Measurements from ENCODE around the gene ZNF343. TPM values are rescaled to one million over a fixed set of nuclear protein-coding genes. Genes with fewer than 3 reads are reported as not detected.

ZNF343 gene
- polyA plus RNA-seq, 1 of the 3 experiments (the other 2 are of a cell fraction) = 11.0 TPM

- no peak for TF ChIP-seq JUND (IDR thresholded peaks at IDR 0.05)
- TF ChIP-seq USF2 (IDR thresholded peaks at IDR 0.05; ENCODE audit: borderline replicate concordance, low read depth, low read length) = no peak
- no peak for TF ChIP-seq MXI1 (IDR thresholded peaks at IDR 0.05; ENCODE audit: low read depth, low read length)
- no peak for TF ChIP-seq NFIC (IDR thresholded peaks at IDR 0.05; ENCODE audit: borderline replicate concordance)
- no peak for TF ChIP-seq TEAD4 (IDR thresholded peaks at IDR 0.05; ENCODE audit: borderline replicate concordance, insufficient read depth)
- TF ChIP-seq RXRA (IDR thresholded peaks at IDR 0.05; ENCODE audit: borderline replicate concordance, low read depth) = no peak
- no peak for TF ChIP-seq ELF1 (IDR thresholded peaks at IDR 0.05)
- no peak for TF ChIP-seq SIN3A (IDR thresholded peaks at IDR 0.05; ENCODE audit: borderline replicate concordance, low read depth, low read length)
- TF ChIP-seq NRF1 (IDR thresholded peaks at IDR 0.05; ENCODE audit: low read depth, low read length) = no peak
- no peak for TF ChIP-seq RFX5 (IDR thresholded peaks at IDR 0.05; ENCODE audit: low read length)
- TF ChIP-seq GABPA (IDR thresholded peaks at IDR 0.05; ENCODE audit: low read depth) = no peak
- TF ChIP-seq RAD21 (IDR thresholded peaks at IDR 0.05; ENCODE audit: low read length) = no peak
- no peak for TF ChIP-seq IRF3 (IDR thresholded peaks at IDR 0.05; ENCODE audit: low read depth, low read length)
- no peak for TF ChIP-seq FOSL2 (IDR thresholded peaks at IDR 0.05; ENCODE audit: borderline replicate concordance, low read depth)
- no peak for TF ChIP-seq POLR2AphosphoS5 (IDR thresholded peaks at IDR 0.05; ENCODE audit: low read depth, low read length)
- no peak for TF ChIP-seq TAF1 (IDR thresholded peaks at IDR 0.05; ENCODE audit: borderline replicate concordance, low read depth, low read length)
- no peaks in the 10 kb centered on the region for H4K20me1 ChIP-seq (ENCODE audit: insufficient read depth)
- H3K79me2 ChIP-seq (ENCODE audit: insufficient read depth) = no peaks in the 10 kb centered on the region
- no peak overlapping the region for H3K4me2 ChIP-seq
- no peak overlapping the region for H2AFZ ChIP-seq (ENCODE audit: low read depth)
- H3K9ac ChIP-seq = no peak overlapping the region
- no peaks in the 10 kb centered on the region for H3K9me3 ChIP-seq
- CTCF ChIA-PET = interaction anchor here (4.7 kb wide), 1 partner anchor 8 kb away, joined by 45 read pairs; no protein-coding TSS in a partner anchor
- no peaks in the 10 kb centered on the region for H3K27me3 ChIP-seq (ENCODE audit: insufficient read depth)
- H3K4me1 ChIP-seq (ENCODE audit: control insufficient read depth in 1 of 2, insufficient read depth in 2 of 2, low read depth in 1 of 2, low read length in 1 of 2) = 0 out of 4 replicates have a peak, but pooled peaks cover 0 to 5% of the 10 kb centered on the region in 2 experiments
- no peaks in the 10 kb centered on the region for H3K36me3 ChIP-seq (replicated peaks in 1 of 2; ENCODE audit: control insufficient read depth in 1 of 2, insufficient read depth in 2 of 2, low read length in 1 of 2)
- no peak overlapping the region for H3K4me3 ChIP-seq (ENCODE audit: low read depth in 2 of 2, low read length in 1 of 2)
- 89% methylated on average over 1 of the region's 1 CpG for WGBS (ENCODE audit: low lambda C conversion rate)
- no peak overlapping the region for H3K27ac ChIP-seq (ENCODE audit: low read depth in 2 of 2, low read length in 1 of 2)
- H3F3A ChIP-seq (replicated peaks; ENCODE audit: insufficient read depth) = no peaks in the 10 kb centered on the region
- no peaks in the 10 kb centered on the region for H3K9me2 ChIP-seq
- DNase-seq = no peak
- POLR2A ChIA-PET = interaction anchor here (1.1 kb wide), 1 partner anchor 137 kb away, joined by 4 read pairs; no protein-coding TSS in a partner anchor
Measured at GRCh38 chr20:2515203-2515602, 6.5 kb upstream of the ZNF343 start.

- H3K36me3 ChIP-seq (replicated peaks in 1 of 2; ENCODE audit: control insufficient read depth in 1 of 2, insufficient read depth in 2 of 2, low read length in 1 of 2) = no peaks in the 10 kb centered on the region
- WGBS (ENCODE audit: low lambda C conversion rate) = 70% methylated on average over 3 of the region's 3 CpGs
- no peak overlapping the region for H3K9ac ChIP-seq
- H3K4me1 ChIP-seq (ENCODE audit: control insufficient read depth in 1 of 2, insufficient read depth in 2 of 2, low read depth in 1 of 2, low read length in 1 of 2) = peaks cover 2 to 12% of the 10 kb centered on the region in 2 experiments; a peak in 2 of 4 replicates
- H3K4me3 ChIP-seq (ENCODE audit: low read depth in 2 of 2, low read length in 1 of 2) = peak overlapping the region in 1 of 2 experiments; percentile 76; a peak in 2 of 4 replicates
- peaks cover 33% of the 10 kb centered on the region for H3K79me2 ChIP-seq (ENCODE audit: insufficient read depth)
- no peak for DNase-seq
- H3K4me2 ChIP-seq = peak overlapping the region; percentile 96
- ChIA-PET CTCF (interaction anchor here (0.6 to 3.7 kb wide), 2 partner anchors 13 to 498 kb away, joined by 3 to 55 read pairs; no protein-coding TSS in a partner anchor), POLR2A (interaction anchor here (2.1 to 2.3 kb wide), 2 partner anchors 39 to 142 kb away, joined by 10 to 13 read pairs; partner anchors contain the start of genes NOP56 and SNRPB)
- no peaks in the 10 kb centered on the region for H3K9me2 ChIP-seq
- H2AFZ ChIP-seq (ENCODE audit: low read depth) = peak overlapping the region; percentile 97
- no peaks in the 10 kb centered on the region for H3F3A ChIP-seq (replicated peaks; ENCODE audit: insufficient read depth)
- H3K27ac ChIP-seq (ENCODE audit: low read depth in 2 of 2, low read length in 1 of 2) = no peak overlapping the region
- no peaks in the 10 kb centered on the region for H3K9me3 ChIP-seq
- H4K20me1 ChIP-seq (ENCODE audit: insufficient read depth) = no peaks in the 10 kb centered on the region
- no peaks in the 10 kb centered on the region for H3K27me3 ChIP-seq (ENCODE audit: insufficient read depth)
- TF ChIP-seq RFX5 (IDR thresholded peaks at IDR 0.05; ENCODE audit: low read length) (no peak), MEF2A (IDR thresholded peaks at IDR 0.05; ENCODE audit: borderline replicate concordance, low read depth) (no peak), CHD2 (IDR thresholded peaks at IDR 0.05; ENCODE audit: low read length, partially characterized antibody) (no peak), POLR2AphosphoS5 (IDR thresholded peaks at IDR 0.05; ENCODE audit: low read depth, low read length) (no peak), SIN3A (IDR thresholded peaks at IDR 0.05; ENCODE audit: borderline replicate concordance, low read depth, low read length) (no peak), FOSL2 (IDR thresholded peaks at IDR 0.05; ENCODE audit: borderline replicate concordance, low read depth) (no peak), EP300 (IDR thresholded peaks at IDR 0.05; ENCODE audit: borderline replicate concordance in 1 of 2, low read depth in 1 of 2, low read length in 1 of 2) (no peak), TEAD4 (IDR thresholded peaks at IDR 0.05; ENCODE audit: borderline replicate concordance, insufficient read depth) (no peak), GATA2 (CRISPR knock-in tag; IDR thresholded peaks at IDR 0.05) (no peak), NFIC (IDR thresholded peaks at IDR 0.05; ENCODE audit: borderline replicate concordance) (no peak), IRF3 (IDR thresholded peaks at IDR 0.05; ENCODE audit: low read depth, low read length) (no peak), RAD21 (IDR thresholded peaks at IDR 0.05; ENCODE audit: low read length) (no peak), MAX (IDR thresholded peaks at IDR 0.05; ENCODE audit: low read depth) (no peak), ELF1 (IDR thresholded peaks at IDR 0.05) (no peak), MXI1 (IDR thresholded peaks at IDR 0.05; ENCODE audit: low read depth, low read length) (no peak), SMC3 (IDR thresholded peaks at IDR 0.05; ENCODE audit: low read depth, low read length) (no peak), FOXJ3 (CRISPR knock-in tag; IDR thresholded peaks at IDR 0.05) (no peak)
Measured at GRCh38 chr20:2509794-2510193, 1.1 kb upstream of the ZNF343 start.

All from SK-N-SH (cell line).